MCF 10A (cell line): Measurements from ENCODE around the gene GRIN1. TPM values are rescaled to one million over a fixed set of nuclear protein-coding genes. Genes with fewer than 3 reads are reported as not detected.
A peak's percentile ranks its signal among the peaks of the same experiment; 100 is the strongest.

Experiments
- BruUV-seq: library from RNA; stranded (reverse); fragments of 400-500 nt; replicated peaks from 2 replicates; lab custom pipeline; 2021; lab: Mats Ljungman, UMichigan
- CTCF ChIA-PET: fragments of 300-600 bp; sonication (Branson Sonifier 250); formaldehyde crosslinking; extraction: SDS; loops from one replicate; lab custom pipeline; 2021; ENCODE audit warnings: antibody characterized with exemption, inconsistent platforms; lab: Yijun Ruan, JAX
- POLR2A ChIA-PET: fragments of 300-600, 350-650 bp; sonication (Branson Sonifier 250); formaldehyde crosslinking; extraction: SDS; loops from one replicate; lab custom pipeline; 2020; ENCODE audit warnings: antibody characterized with exemption, inconsistent platforms; lab: Yijun Ruan, JAX
- DNase-seq: peaks from one replicate; pipeline ENCODE4 v3.0.0-alpha.2; 2018; ENCODE audit not compliant: unreplicated experiment
- H3K27ac Mint-ChIP-seq: one replicate; pipeline ENCODE4 v1.8.0; 2022; ENCODE audit warnings: mild to moderate bottlenecking, low read depth, mixed read lengths; ENCODE audit not compliant: unreplicated experiment
- H3K27me3 Mint-ChIP-seq: one replicate; pipeline ENCODE4 v1.8.0; 2022; ENCODE audit warnings: mixed read lengths; ENCODE audit not compliant: insufficient read depth, unreplicated experiment
- H3K36me3 Mint-ChIP-seq: one replicate; pipeline ENCODE4 v1.8.0; 2022; ENCODE audit warnings: mild to moderate bottlenecking, moderate library complexity, mixed read lengths; ENCODE audit not compliant: insufficient read depth, unreplicated experiment
- H3K4me1 Mint-ChIP-seq: one replicate; pipeline ENCODE4 v1.8.0; 2022; ENCODE audit warnings: mixed read lengths; ENCODE audit not compliant: insufficient read depth, unreplicated experiment
- H3K4me3 Mint-ChIP-seq: one replicate; pipeline ENCODE4 v1.8.0; 2022; ENCODE audit warnings: mild to moderate bottlenecking, moderate library complexity, mixed read lengths; ENCODE audit not compliant: unreplicated experiment
- H3K9me3 Mint-ChIP-seq: one replicate; pipeline ENCODE4 v1.8.0; 2022; ENCODE audit warnings: mixed read lengths; ENCODE audit not compliant: unreplicated experiment
- CTCF ChIP-seq: fragments of 200-600 bp; IDR thresholded peaks from one replicate; pipeline ENCODE4 v1.8.0; 2022; ENCODE audit warnings: antibody characterized with exemption, mild to moderate bottlenecking; ENCODE audit not compliant: unreplicated experiment
- intact Hi-C: fragments of 100-400 bp; cut with micrococcal nuclease; formaldehyde crosslinking; loops from 2 replicates; pipeline ENCODE4 v1.14.1; 2022
- total RNA-seq: library from RNA; stranded (reverse); gene quantifications from 2 replicates; pipeline ENCODE4 v1.2.3, GENCODE V29; 2022

Gene GRIN1
- total RNA-seq, 1 experiment from 2014 or later: 1.4 TPM

GRCh38 chr9:137109250-137110146 lies 29.5 kb upstream of the GRIN1 start:
- no TSS peak for BruUV-seq
- no peaks in the 10 kb centered on the region for H3K9me3 Mint-ChIP-seq
- no peak for TF ChIP-seq CTCF
- intact Hi-C loops: no loop called here
- ChIA-PET POLR2A (interaction anchor here (1.2 kb wide), 1 partner anchor 17 kb away, joined by 3 read pairs; no protein-coding TSS in a partner anchor), CTCF (interaction anchor here (0.6 to 0.8 kb wide), 3 partner anchors 12 to 512 kb away, joined by 3 to 6 read pairs (median 3); no protein-coding TSS in a partner anchor)
- H3K4me3 Mint-ChIP-seq: no peak overlapping the region
- no peaks in the 10 kb centered on the region for H3K4me1 Mint-ChIP-seq
- no peaks in the 10 kb centered on the region for H3K27me3 Mint-ChIP-seq
- DNase-seq: no peak
- H3K27ac Mint-ChIP-seq: no peak overlapping the region
- peaks cover 24% of the 10 kb centered on the region for H3K36me3 Mint-ChIP-seq

- H3K4me3 Mint-ChIP-seq: no peak overlapping the region
- no peaks in the 10 kb centered on the region for H3K9me3 Mint-ChIP-seq
- H3K36me3 Mint-ChIP-seq: peaks cover 17% of the 10 kb centered on the region
- DNase-seq: no peak
- no peaks in the 10 kb centered on the region for H3K27me3 Mint-ChIP-seq
- TF ChIP-seq CTCF: no peak
- H3K27ac Mint-ChIP-seq: peak overlapping the region; percentile 33
- POLR2A ChIA-PET: no interaction called here
- BruUV-seq: no TSS peak
- intact Hi-C loops: no loop called here
- CTCF ChIA-PET: interaction anchor here (0.6 kb wide), 1 partner anchor 84 kb away, joined by 6 read pairs; no protein-coding TSS in a partner anchor
- no peaks in the 10 kb centered on the region for H3K4me1 Mint-ChIP-seq
Measured at GRCh38 chr9:137110147-137110910, 28.6 kb upstream of the GRIN1 start.

- TF ChIP-seq CTCF: no peak
- Mint-ChIP-seq H3K36me3 (peaks cover 17% of the 10 kb centered on the region), H3K27me3 (no peaks in the 10 kb centered on the region), H3K4me1 (no peaks in the 10 kb centered on the region), H3K9me3 (no peaks in the 10 kb centered on the region), H3K4me3 (no peak overlapping the region), H3K27ac (peak overlapping the region; percentile 33)
- ChIA-PET CTCF (interaction anchor here (0.6 kb wide), 1 partner anchor 193 kb away, joined by 3 read pairs; no protein-coding TSS in a partner anchor), POLR2A (no interaction called here)
- BruUV-seq: no TSS peak
- no peak for DNase-seq
- intact Hi-C loops: no loop called here
Measured at GRCh38 chr9:137110911-137111787, 27.8 kb upstream of the GRIN1 start.
